Loucy (cell line): Measurements from ENCODE around the gene NUAK1.

ENCODE experiments used
- H2AFZ ChIP-seq: fragments of 200-600 bp; sonication (generic); 2 replicates; pipeline ENCODE4 v1.6.0; 2016; ENCODE audit warnings: antibody characterized with exemption, mild to moderate bottlenecking, low read length, moderate library complexity
- H3F3A ChIP-seq: fragments of 200-600 bp; 2 replicates; pipeline ENCODE4 v1.6.0; 2016; ENCODE audit warnings: antibody characterized with exemption, low read depth, mild to moderate bottlenecking
- H3K27me3 ChIP-seq: fragments of 200-600 bp; sonication (generic); 2 replicates; pipeline ENCODE4 v1.6.1; 2014; ENCODE audit warnings: low read length, mild to moderate bottlenecking; ENCODE audit not compliant: insufficient read depth, poor library complexity, severe bottlenecking
- H3K36me3 ChIP-seq: fragments of 200-600 bp; sonication (generic); 2 replicates; pipeline ENCODE4 v1.6.1; 2016; ENCODE audit warnings: low read length; ENCODE audit not compliant: insufficient read depth
- H3K4me1 ChIP-seq: fragments of 200-600 bp; sonication (generic); 2 replicates; pipeline ENCODE4 v1.5.1; 2014; ENCODE audit warnings: low read length, mild to moderate bottlenecking; ENCODE audit not compliant: insufficient read depth, poor library complexity, severe bottlenecking
- H3K4me2 ChIP-seq: fragments of 200-600 bp; sonication (generic); 2 replicates; pipeline ENCODE4 v1.6.0; 2014; ENCODE audit warnings: antibody characterized with exemption, low read length, low read depth, mild to moderate bottlenecking; ENCODE audit not compliant: poor library complexity, severe bottlenecking
- H3K4me3 ChIP-seq: fragments of 200-600 bp; sonication (generic); 2 replicates; pipeline ENCODE4 v1.5.1; 2014; ENCODE audit warnings: low read length, mild to moderate bottlenecking, mixed read lengths; ENCODE audit not compliant: poor library complexity, severe bottlenecking
- H3K79me2 ChIP-seq: fragments of 200-600 bp; sonication (generic); 2 replicates; pipeline ENCODE4 v1.6.1; 2014; ENCODE audit warnings: low read length; ENCODE audit not compliant: insufficient read depth
- H3K9ac ChIP-seq: fragments of 200-600 bp; sonication (generic); 2 replicates; pipeline ENCODE4 v1.6.0; 2014; ENCODE audit warnings: mild to moderate bottlenecking, low read depth, low read length, moderate library complexity; ENCODE audit not compliant: poor library complexity, severe bottlenecking
- H3K9me2 ChIP-seq: fragments of 200-600 bp; sonication (generic); replicated peaks from 2 replicates; pipeline ENCODE4 v1.6.1; 2016; ENCODE audit warnings: low read depth, low read length, mixed read lengths
- H3K9me3 ChIP-seq: fragments of 200-600 bp; sonication (generic); 2 replicates; pipeline ENCODE4 v1.6.1; 2014; ENCODE audit warnings: mild to moderate bottlenecking, antibody characterized with exemption, low read length, low read depth; ENCODE audit not compliant: insufficient read depth
- H4K20me1 ChIP-seq: fragments of 200-600 bp; sonication (generic); 2 replicates; pipeline ENCODE4 v1.6.0; 2014; ENCODE audit warnings: antibody characterized with exemption, low read length, mild to moderate bottlenecking; ENCODE audit not compliant: insufficient read depth, poor library complexity, severe bottlenecking
- CTCF ChIP-seq: fragments of 200-600 bp; sonication (generic); conservative IDR thresholded peaks from 2 replicates; pipeline ENCODE4 v1.5.1; 2014; ENCODE audit warnings: mild to moderate bottlenecking, antibody characterized with exemption, low read length
- EZH2phosphoT487 ChIP-seq: fragments of 200-600 bp; IDR thresholded peaks from 2 replicates; pipeline ENCODE4 v1.6.1; 2018; ENCODE audit warnings: antibody characterized with exemption, mild to moderate bottlenecking, moderate library complexity, borderline replicate concordance

Gene NUAK1

GRCh38 chr12:106022568-106023012 is 116.2 kb downstream of the NUAK1 start:
- Histone ChIP-seq H2AFZ (no peak overlapping the region), H3K9ac (no peak overlapping the region), H3K4me3 (no peak overlapping the region), H4K20me1 (no peaks in the 10 kb centered on the region), H3F3A (no peaks in the 10 kb centered on the region), H3K4me2 (no peak overlapping the region), H3K27me3 (no peaks in the 10 kb centered on the region), H3K79me2 (no peaks in the 10 kb centered on the region), H3K9me3 (peaks cover 12% of the 10 kb centered on the region), H3K4me1 (no peaks in the 10 kb centered on the region), H3K36me3 (no peaks in the 10 kb centered on the region), H3K9me2 (no peaks in the 10 kb centered on the region)
- no peak for TF ChIP-seq CTCF
- no peak for TF ChIP-seq EZH2phosphoT487

- Histone ChIP-seq H2AFZ (no peak overlapping the region), H3K9me2 (no peaks in the 10 kb centered on the region), H3K9me3 (peaks cover 12% of the 10 kb centered on the region), H3F3A (no peaks in the 10 kb centered on the region), H3K4me1 (no peaks in the 10 kb centered on the region), H4K20me1 (no peaks in the 10 kb centered on the region), H3K9ac (no peak overlapping the region), H3K27me3 (no peaks in the 10 kb centered on the region), H3K36me3 (no peaks in the 10 kb centered on the region), H3K4me3 (no peak overlapping the region), H3K4me2 (no peak overlapping the region), H3K79me2 (no peaks in the 10 kb centered on the region)
- TF ChIP-seq CTCF: no peak
- TF ChIP-seq EZH2phosphoT487: no peak
These were observed 117.2 kb downstream of the NUAK1 start for GRCh38 chr12:106021516-106021915.

- Histone ChIP-seq H4K20me1 (no peaks in the 10 kb centered on the region), H3K79me2 (no peaks in the 10 kb centered on the region), H3K27me3 (no peaks in the 10 kb centered on the region), H3K9me3 (peaks cover 12% of the 10 kb centered on the region), H3K4me3 (no peak overlapping the region), H3K9ac (no peak overlapping the region), H3K9me2 (no peaks in the 10 kb centered on the region), H3F3A (no peaks in the 10 kb centered on the region), H3K36me3 (no peaks in the 10 kb centered on the region), H3K4me1 (no peaks in the 10 kb centered on the region), H3K4me2 (no peak overlapping the region), H2AFZ (no peak overlapping the region)
- TF ChIP-seq EZH2phosphoT487 (no peak), CTCF (no peak)
These were observed 118.0 kb downstream of the NUAK1 start for GRCh38 chr12:106020736-106021135.
